HG02970 (cell line): ENCODE results near the gene N4BP3.
"Not testable (repeated sequence)": the region's sequence is repeated elsewhere in the genome, so short reads cannot be mapped to it uniquely, and the experiment has no call there.

ENCODE experiments used
- ATAC-seq: cut with Tn5 transposase; IDR thresholded peaks from one replicate; pipeline ENCODE4 v1.9.1; 2021; ENCODE audit warnings: mild to moderate bottlenecking, moderate library complexity, moderate number of reproducible peaks; ENCODE audit not compliant: unreplicated experiment, low FRiP score

N4BP3 gene

DNA sequence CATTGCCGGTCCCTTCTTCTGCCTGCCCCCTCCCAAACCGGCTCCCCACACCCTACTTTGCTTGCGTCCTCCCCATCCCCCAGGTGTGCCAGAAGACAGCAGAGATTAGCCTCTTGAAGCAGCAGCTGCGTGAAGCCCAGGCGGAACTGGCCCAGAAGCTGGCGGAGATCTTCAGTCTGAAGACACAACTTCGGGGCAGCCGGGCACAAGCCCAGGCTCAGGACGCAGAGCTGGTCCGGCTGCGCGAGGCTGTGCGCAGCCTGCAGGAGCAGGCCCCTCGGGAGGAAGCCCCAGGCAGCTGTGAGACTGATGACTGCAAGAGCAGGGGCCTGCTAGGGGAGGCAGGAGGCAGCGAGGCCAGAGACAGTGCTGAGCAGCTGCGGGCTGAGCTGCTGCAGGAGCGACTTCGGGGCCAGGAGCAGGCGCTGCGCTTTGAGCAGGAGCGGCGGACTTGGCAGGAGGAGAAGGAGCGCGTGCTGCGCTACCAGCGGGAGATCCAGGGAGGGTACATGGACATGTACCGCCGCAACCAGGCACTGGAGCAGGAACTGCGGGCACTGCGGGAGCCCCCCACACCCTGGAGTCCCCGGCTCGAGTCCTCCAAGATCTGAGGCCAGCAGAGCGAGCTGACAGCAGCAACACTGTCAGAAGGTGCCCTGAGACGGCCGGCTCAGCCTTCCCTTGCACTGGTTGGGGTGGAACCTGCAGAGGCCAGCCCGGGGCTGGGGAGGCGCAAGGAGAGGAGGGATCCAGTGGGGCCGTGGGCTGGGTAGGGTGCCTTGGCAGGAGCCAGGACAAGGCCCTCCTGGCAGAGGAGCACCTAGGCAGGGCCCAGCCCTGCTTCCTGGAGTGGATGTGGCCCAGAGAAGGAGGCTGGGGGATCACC lies 8.3 kb downstream of the N4BP3 start:
- no peak for ATAC-seq

DNA sequence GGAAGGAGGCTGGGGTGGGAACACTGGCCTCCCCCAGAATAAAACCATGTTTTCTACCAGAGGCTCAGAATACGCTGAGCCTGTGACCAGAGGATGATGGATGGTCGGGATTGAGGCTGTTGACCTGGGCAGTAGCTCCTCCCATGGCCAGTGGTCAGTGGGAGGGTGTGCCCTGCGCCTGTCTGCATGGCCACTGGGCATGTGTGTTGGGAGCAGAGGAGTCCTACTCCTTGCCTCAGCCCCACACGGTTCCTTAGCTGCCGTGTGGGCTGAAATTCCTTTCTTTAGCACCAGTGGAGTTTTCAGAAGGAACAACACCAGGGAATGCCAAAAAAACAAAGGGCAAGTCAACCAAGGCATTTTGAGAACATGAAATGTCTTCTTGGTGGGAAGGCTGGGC lies 9.0 kb downstream of the N4BP3 start:
- ATAC-seq: no peak

GRCh38 chr5:178123094-178123965 lies 10.0 kb downstream of the N4BP3 start:
- ATAC-seq: no peak

- no peak for ATAC-seq
Observed at GRCh38 chr5:178123966-178124925, 10.9 kb downstream of the N4BP3 start.

GRCh38 chr5:178125253-178125906 lies 12.0 kb downstream of the N4BP3 start:
- ATAC-seq: no peak

GRCh38 chr5:178126556-178126955 lies 13.2 kb downstream of the N4BP3 start:
- ATAC-seq: no peak

- ATAC-seq: not testable (repeated sequence)
Observed at GRCh38 chr5:178127300-178128009, 14.1 kb downstream of the N4BP3 start.

DNA sequence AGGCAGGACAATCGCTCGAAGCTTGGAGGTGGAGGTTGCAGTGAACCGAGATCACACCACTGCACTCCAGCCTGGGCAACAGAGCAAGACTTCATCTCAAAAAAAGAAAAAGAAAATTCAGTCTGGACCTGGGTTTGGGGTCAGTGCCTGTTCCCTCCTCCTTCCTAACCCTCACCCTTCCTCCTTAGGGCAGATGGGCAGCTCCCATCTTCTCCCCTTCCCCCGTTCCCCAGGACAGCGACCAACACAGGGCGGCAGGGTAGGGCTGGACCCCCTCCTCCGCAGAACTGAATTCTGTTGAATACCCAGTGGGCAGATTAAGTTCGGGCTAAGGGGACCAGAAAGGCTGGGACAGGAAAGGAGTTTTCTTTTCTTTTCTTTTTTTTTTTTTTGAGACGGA lies 16.0 kb downstream of the N4BP3 start:
- ATAC-seq: no peak

- ATAC-seq: not testable (repeated sequence)
Observed at GRCh38 chr5:178130234-178130575, 16.9 kb downstream of the N4BP3 start.

DNA sequence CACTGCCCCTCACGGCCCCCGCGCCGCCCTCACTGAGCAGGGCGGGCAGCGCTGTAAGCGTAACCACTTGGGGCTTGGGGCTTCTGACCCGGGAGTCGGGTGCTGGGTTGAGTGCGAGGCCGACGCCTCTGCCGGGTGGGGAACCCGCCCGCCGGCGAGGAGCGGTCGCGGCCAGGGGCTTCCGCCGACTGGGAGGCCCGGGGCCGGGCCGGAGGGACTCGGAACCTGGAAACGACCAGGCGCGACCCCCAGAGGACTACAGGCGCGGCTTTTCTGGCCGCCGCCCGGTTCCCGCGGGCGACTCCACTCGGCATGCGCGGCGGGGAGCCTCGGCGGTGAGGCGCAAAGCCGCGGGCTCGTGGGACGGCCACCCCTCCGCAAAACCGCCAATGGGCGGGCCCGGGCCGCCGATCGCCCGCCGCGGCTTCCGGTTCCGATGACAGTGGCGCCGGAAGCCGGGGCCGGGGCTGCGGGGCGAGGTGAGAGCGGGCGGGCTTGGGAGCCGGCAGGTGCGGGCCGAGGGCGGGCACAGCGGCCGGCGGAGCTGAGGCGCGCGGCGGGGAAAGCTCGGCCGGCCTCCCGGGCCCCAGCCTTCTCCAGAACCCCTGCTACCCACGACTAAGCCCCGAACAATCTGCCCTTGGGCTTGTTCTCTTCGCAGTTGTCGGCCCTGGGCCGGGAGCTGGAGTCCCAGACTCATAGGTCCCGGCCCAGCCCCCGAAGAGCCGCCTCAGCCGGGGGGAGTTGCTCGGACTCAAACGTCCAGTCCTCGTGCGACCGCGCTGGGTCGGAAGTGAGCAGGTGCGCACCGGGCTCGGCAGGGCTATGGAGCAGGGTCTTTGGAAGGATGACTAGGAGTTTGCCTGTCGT lies 17.5 kb downstream of the N4BP3 start, which contains the start of gene RMND5B:
TSS of gene RMND5B (plus strand) at position 439 of the 870 bp plus-strand sequence. CDS start 7,106 bp downstream, outside the sequence.
- peak; percentile 85 for ATAC-seq

GRCh38 chr5:178131446-178131996 lies 18.2 kb downstream of the N4BP3 start:
- no peak for ATAC-seq

DNA sequence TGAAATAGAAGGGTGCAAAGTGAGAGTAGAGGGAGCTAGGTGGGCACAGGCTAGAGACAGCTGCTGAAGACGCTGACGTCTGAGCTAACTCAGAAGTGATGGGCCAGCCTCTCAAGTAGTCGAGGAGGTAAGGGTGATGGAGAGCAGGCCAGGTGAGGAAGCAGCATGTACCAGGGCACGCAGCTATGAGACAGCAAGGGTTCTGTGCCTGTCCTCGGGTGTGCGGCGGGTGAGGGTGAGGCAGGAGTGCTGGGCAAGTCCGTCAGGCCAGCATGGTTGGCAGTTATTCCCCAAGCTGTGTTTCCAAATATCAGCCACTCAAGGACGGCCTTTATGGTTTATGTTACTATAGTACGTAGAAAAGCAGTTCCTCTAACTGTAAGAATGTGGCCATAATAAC lies 23.7 kb downstream of the N4BP3 start:
- ATAC-seq: no peak

DNA sequence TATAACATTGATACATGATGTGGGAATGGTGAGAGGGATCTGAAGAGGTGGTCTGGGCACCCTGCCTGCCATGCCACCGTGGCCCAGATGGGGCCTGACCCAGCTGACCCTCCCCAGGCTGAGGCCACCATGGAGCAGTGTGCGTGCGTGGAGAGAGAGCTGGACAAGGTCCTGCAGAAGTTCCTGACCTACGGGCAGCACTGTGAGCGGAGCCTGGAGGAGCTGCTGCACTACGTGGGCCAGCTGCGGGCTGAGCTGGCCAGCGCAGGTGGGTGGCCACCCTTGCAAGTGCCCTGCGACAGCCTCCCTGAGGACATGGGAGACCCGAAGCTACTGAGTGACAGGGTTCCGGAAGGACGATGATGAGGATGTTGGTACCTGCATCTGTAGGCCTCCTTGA lies 24.7 kb downstream of the N4BP3 start:
- no peak for ATAC-seq

DNA sequence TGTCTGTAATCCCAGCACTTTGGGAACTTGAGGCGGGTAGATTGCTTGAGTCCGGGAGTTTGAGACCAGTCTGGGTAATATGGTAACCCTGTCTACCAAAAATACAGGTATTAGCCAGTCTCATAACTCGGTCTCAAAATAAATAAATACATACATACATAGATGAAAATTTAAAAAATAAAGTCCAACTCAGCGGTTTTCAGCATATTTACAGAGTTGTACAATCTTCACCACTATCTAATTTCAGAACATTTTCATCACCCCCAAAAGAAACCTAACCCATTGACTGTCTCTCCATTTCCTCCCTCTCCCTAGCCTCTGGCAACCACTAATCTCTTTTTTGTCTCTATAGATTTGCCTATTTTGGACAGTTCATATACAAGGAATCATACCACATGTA lies 28.2 kb downstream of the N4BP3 start:
- ATAC-seq: no peak

DNA sequence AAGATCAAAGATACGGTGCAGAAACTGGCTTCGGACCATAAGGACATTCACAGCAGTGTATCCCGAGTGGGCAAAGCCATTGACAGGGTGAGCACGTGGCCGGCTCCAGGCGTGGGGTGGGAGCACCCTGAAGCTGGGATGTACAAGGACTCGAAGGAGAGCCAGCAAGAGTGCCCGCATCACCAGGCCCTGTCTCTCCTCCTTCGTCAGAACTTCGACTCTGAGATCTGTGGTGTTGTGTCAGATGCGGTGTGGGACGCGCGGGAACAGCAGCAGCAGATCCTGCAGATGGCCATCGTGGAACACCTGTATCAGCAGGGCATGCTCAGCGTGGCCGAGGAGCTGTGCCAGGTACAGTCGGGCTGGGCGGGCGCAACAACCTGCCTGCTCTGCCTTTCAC lies 29.3 kb downstream of the N4BP3 start:
- no peak for ATAC-seq

- no peak for ATAC-seq
Observed at GRCh38 chr5:178143246-178143645, 29.9 kb downstream of the N4BP3 start.

- ATAC-seq: no peak
Observed at GRCh38 chr5:178143901-178144300, 30.6 kb downstream of the N4BP3 start.
